C4-2B (cell line): ENCODE measurements around the gene WAPL.

ENCODE experiments used
- H3K27ac ChIP-seq: fragments of 450-650 bp; 2 replicates; pipeline ENCODE4 v1.5.1; 2017
- CTCF ChIP-seq: fragments of 450-650 bp; conservative IDR thresholded peaks from 2 replicates; pipeline ENCODE4 v1.5.1; 2017; ENCODE audit warnings: mild to moderate bottlenecking
- ZFX ChIP-seq: fragments of 450-650 bp; IDR thresholded peaks from 2 replicates; pipeline ENCODE4 v1.6.1; 2017

The WAPL gene

GRCh38 chr10:86393862-86394455 lies 127.6 kb downstream of the WAPL start:
- H3K27ac ChIP-seq: no peak overlapping the region
- no peak for TF ChIP-seq CTCF
- TF ChIP-seq ZFX: no peak

GRCh38 chr10:86393362-86393761 lies 128.2 kb downstream of the WAPL start:
- TF ChIP-seq CTCF: no peak
- no peak for TF ChIP-seq ZFX
- no peak overlapping the region for H3K27ac ChIP-seq

- TF ChIP-seq CTCF: no peak
- no peak for TF ChIP-seq ZFX
- no peak overlapping the region for H3K27ac ChIP-seq
These were observed 128.9 kb downstream of the WAPL start for GRCh38 chr10:86392723-86393094.

- TF ChIP-seq ZFX (no peak), CTCF (no peak)
These were observed 129.4 kb downstream of the WAPL start for GRCh38 chr10:86391986-86392722.

GRCh38 chr10:86391236-86391840 lies 130.3 kb downstream of the WAPL start:
- no peak overlapping the region for H3K27ac ChIP-seq
- TF ChIP-seq ZFX (no peak), CTCF (no peak)

More at GRCh38 chr10:86391986-86392722, 129.4 kb downstream of the WAPL start:
- H3K27ac ChIP-seq: no peak overlapping the region

GRCh38 chr10:86390337-86391120 lies 131.1 kb downstream of the WAPL start:
- TF ChIP-seq ZFX (no peak), CTCF (no peak)
- H3K27ac ChIP-seq: no peak overlapping the region
